A549 treated with AZD9567 at 1 μM for 4 hours (cell line): ENCODE data around the gene TBX20. TPM values are rescaled to one million over a fixed set of nuclear protein-coding genes. Genes with fewer than 3 reads are reported as not detected.

ENCODE experiments used
- total RNA-seq: library from RNA; stranded (reverse); fragments of 200-300 nt; extraction: Qiagen RNA extraction; gene quantifications from 5 replicates; pipeline ENCODE4 v1.2.3, GENCODE V29; 2022; ENCODE audit not compliant: insufficient read depth

The TBX20 gene, protein sequence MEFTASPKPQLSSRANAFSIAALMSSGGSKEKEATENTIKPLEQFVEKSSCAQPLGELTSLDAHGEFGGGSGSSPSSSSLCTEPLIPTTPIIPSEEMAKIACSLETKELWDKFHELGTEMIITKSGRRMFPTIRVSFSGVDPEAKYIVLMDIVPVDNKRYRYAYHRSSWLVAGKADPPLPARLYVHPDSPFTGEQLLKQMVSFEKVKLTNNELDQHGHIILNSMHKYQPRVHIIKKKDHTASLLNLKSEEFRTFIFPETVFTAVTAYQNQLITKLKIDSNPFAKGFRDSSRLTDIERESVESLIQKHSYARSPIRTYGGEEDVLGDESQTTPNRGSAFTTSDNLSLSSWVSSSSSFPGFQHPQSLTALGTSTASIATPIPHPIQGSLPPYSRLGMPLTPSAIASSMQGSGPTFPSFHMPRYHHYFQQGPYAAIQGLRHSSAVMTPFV
- total RNA-seq: 2.0 to 2.5 TPM (median 2.2 TPM) in 4 of 5 replicates, not detected in the other

DNA sequence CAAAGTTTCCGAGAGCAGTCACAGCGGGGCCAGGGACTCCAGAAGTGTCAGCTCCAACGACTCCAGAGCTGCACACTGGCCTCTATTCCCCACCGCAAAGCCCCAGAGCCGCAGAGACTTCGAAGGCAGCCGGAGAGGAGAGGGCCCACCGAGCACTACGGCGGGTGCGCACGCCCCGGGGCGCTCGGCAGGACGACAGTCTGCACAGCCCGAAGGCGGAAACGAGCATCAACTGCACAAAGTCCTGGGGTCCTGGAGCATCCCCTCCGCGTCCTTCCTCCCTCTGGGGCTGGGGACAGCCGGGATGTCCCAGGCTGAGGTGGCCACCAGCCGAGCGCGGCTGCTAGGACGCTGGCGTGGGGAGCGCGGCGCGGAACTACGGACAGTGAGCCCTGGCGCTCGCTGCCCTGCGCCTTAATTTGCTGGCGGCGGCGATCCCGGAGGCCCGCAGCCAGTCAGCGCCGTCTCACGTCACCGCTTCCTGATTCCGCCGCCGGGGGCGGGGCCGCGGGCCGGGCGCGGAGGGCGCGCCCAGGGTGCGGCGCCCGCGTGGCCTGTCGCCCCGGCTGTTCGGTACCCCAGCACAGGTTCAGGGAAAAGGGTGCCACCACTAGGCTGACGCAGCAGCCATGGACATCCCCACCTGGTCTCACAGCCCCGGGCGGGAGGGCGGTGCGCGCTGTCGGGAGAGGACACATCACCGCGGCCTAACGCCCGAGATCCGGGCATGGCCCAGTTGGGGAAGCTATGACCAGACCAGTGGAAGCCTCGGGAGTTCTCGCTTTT is at the start of gene TBX20:
TBX20 (minus strand) TSS at position 391 of the 786 bp plus-strand sequence. CDS start 480 bp downstream, outside the sequence.

Other genes with a start within 250 kb of the TBX20 start
- 37.5 to 44.2 TPM (median 41.4 TPM) in 5 replicates for gene DPY19L1, start 216.6 kb downstream of the TBX20 start, total RNA-seq